OCI-LY7 (cell line): ENCODE data around the gene KLK10. TPM values are rescaled to one million over a fixed set of nuclear protein-coding genes. Genes with fewer than 3 reads are reported as not detected.

ENCODE experiments used
- BruUV-seq: library from RNA; stranded (reverse); fragments of 400-500 nt; replicated peaks from 2 replicates; lab custom pipeline; 2021; lab: Mats Ljungman, UMichigan
- CTCF ChIA-PET: fragments of 300-600 bp; sonication (Branson Sonifier 250); formaldehyde crosslinking; loops from one replicate; lab custom pipeline; 2022; ENCODE audit warnings: antibody characterized with exemption; ENCODE audit not compliant: unreplicated experiment; lab: Charles Lee
- POLR2A ChIA-PET: fragments of 300-600 bp; sonication (Branson Sonifier 250); formaldehyde crosslinking; loops from one replicate; lab custom pipeline; 2022; ENCODE audit warnings: antibody characterized with exemption; lab: Charles Lee
- DNase-seq: peaks from one replicate; pipeline ENCODE4 v3.0.0-alpha.2; 2015; ENCODE audit warnings: low spot score
- H2AFZ ChIP-seq: fragments of 200-600 bp; sonication (generic), shearing (Covaris generic); 2 replicates; pipeline ENCODE4 v1.6.1; 2014; ENCODE audit warnings: mild to moderate bottlenecking, antibody characterized with exemption, low read length, moderate library complexity
- H3K27ac ChIP-seq: fragments of 200-600 bp; sonication (generic); 2 replicates; pipeline ENCODE4 v1.5.1; 2014; ENCODE audit warnings: mixed run types, low read depth, mild to moderate bottlenecking, moderate library complexity, low read length, inconsistent platforms; ENCODE audit not compliant: poor library complexity, severe bottlenecking
- H3K36me3 ChIP-seq: fragments of 200-600 bp; sonication (generic); 2 replicates; pipeline ENCODE4 v1.6.1; 2014; ENCODE audit warnings: mild to moderate bottlenecking, antibody characterized with exemption, low read length, moderate library complexity, mixed read lengths; ENCODE audit not compliant: insufficient read depth
- H3K4me1 ChIP-seq: fragments of 200-600 bp; sonication (generic); 2 replicates; pipeline ENCODE4 v1.5.1; 2014; ENCODE audit warnings: mild to moderate bottlenecking, low read length; ENCODE audit not compliant: insufficient read depth, poor library complexity, severe bottlenecking
- H3K4me2 ChIP-seq: fragments of 200-600 bp; sonication (generic); 2 replicates; pipeline ENCODE4 v1.6.1; 2014; ENCODE audit warnings: mild to moderate bottlenecking, low read length
- H3K4me3 ChIP-seq: fragments of 200-600 bp; sonication (generic); 2 replicates; pipeline ENCODE4 v1.5.1; 2014; ENCODE audit warnings: mild to moderate bottlenecking, low read depth, low read length; ENCODE audit not compliant: poor library complexity, severe bottlenecking
- H3K79me2 ChIP-seq: fragments of 200-600 bp; sonication (generic); 2 replicates; pipeline ENCODE4 v1.6.1; 2016; ENCODE audit warnings: low read depth, mild to moderate bottlenecking, low read length, moderate library complexity, mixed read lengths; ENCODE audit not compliant: insufficient read depth
- H3K9me2 ChIP-seq: fragments of 200-600 bp; sonication (generic); 2 replicates; pipeline ENCODE4 v1.6.1; 2016; ENCODE audit warnings: mild to moderate bottlenecking, low read length, mixed read lengths; ENCODE audit not compliant: insufficient read depth
- H3K9me3 ChIP-seq: fragments of 200-600 bp; sonication (generic); 2 replicates; pipeline ENCODE4 v1.6.1; 2014; ENCODE audit warnings: mild to moderate bottlenecking, mixed run types, low read length, mixed read lengths
- H4K20me1 ChIP-seq: fragments of 200-600 bp; sonication (generic); 2 replicates; pipeline ENCODE4 v1.6.1; 2014; ENCODE audit warnings: mild to moderate bottlenecking, antibody characterized with exemption, low read length, moderate library complexity, mixed read lengths; ENCODE audit not compliant: insufficient read depth
- CTCF ChIP-seq: fragments of 200-600 bp; sonication (generic); conservative IDR thresholded peaks from 2 replicates; pipeline ENCODE4 v1.5.1; 2014; ENCODE audit warnings: mild to moderate bottlenecking, antibody characterized with exemption, low read length, moderate library complexity, mixed read lengths
- EZH2phosphoT487 ChIP-seq: fragments of 200-600 bp; sonication (generic); IDR thresholded peaks from 2 replicates; pipeline ENCODE4 v1.6.1; 2018; ENCODE audit warnings: low read depth, borderline replicate concordance, mild to moderate bottlenecking, mixed run types, antibody characterized with exemption, low read length, moderate library complexity, mixed read lengths
- intact Hi-C: fragments of 100-400 bp; cut with micrococcal nuclease; formaldehyde crosslinking; loops from one replicate; pipeline ENCODE4 v1.10.0; 2022; ENCODE audit not compliant: unreplicated experiment
- total RNA-seq, 2 experiments: library from RNA; depleted of rRNA in 1 of 2; stranded (reverse); fragments of >200 nt in 1 of 2; shearing (Covaris generic) in 1 of 2; gene quantifications; 2 replicates each; pipeline ENCODE4 v1.2.3, GENCODE V29; 2014 to 2022

Gene KLK10
- total RNA-seq, 2 experiments from 2014 or later, result not detected

DNA sequence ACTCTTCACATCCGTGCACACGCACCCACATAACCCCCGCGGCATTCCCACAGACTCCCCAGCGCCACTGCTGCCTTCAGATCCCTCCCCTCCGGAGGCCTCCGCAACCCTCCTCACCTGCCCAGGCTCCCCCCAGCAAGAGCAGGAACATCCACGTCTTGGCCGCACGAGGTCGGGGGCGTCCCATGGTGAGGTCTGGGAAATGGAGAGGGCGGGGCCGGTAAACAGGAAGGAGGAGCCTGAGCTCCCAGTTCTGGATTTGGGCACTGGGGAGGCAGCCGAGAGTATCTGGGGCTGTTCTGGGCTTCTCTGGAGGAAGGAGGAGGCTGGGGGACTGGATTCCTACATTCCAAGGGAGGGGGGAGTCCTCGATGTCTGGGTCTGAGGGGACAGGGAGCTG is 18.5 kb downstream of the KLK10 start:
- H3K79me2 ChIP-seq, result no peaks in the 10 kb centered on the region
- H3K36me3 ChIP-seq, result no peaks in the 10 kb centered on the region
- H3K9me2 ChIP-seq, result no peaks in the 10 kb centered on the region
- no peak overlapping the region for H2AFZ ChIP-seq
- intact Hi-C loops, result no loop called here
- no peaks in the 10 kb centered on the region for H3K9me3 ChIP-seq
- BruUV-seq, result no TSS peak
- DNase-seq, result no peak
- no peak overlapping the region for H3K4me3 ChIP-seq
- ChIA-PET CTCF (no interaction called here), POLR2A (no interaction called here)
- H3K4me2 ChIP-seq, result no peak overlapping the region
- no peaks in the 10 kb centered on the region for H3K4me1 ChIP-seq
- no peak overlapping the region for H3K27ac ChIP-seq
- no peaks in the 10 kb centered on the region for H4K20me1 ChIP-seq
- TF ChIP-seq CTCF (no peak), EZH2phosphoT487 (no peak)

GRCh38 chr19:51000426-51000825 is 19.1 kb downstream of the KLK10 start:
- no peak for DNase-seq
- H3K36me3 ChIP-seq, result no peaks in the 10 kb centered on the region
- no peaks in the 10 kb centered on the region for H3K9me2 ChIP-seq
- ChIA-PET POLR2A (no interaction called here), CTCF (no interaction called here)
- intact Hi-C loops, result no loop called here
- H3K27ac ChIP-seq, result no peak overlapping the region
- no peak overlapping the region for H3K4me3 ChIP-seq
- no peak overlapping the region for H2AFZ ChIP-seq
- no peaks in the 10 kb centered on the region for H3K79me2 ChIP-seq
- TF ChIP-seq EZH2phosphoT487, result no peak
- no peak for TF ChIP-seq CTCF
- no TSS peak for BruUV-seq
- no peak overlapping the region for H3K4me2 ChIP-seq
- no peaks in the 10 kb centered on the region for H3K9me3 ChIP-seq
- H3K4me1 ChIP-seq, result no peaks in the 10 kb centered on the region
- H4K20me1 ChIP-seq, result no peaks in the 10 kb centered on the region

DNA sequence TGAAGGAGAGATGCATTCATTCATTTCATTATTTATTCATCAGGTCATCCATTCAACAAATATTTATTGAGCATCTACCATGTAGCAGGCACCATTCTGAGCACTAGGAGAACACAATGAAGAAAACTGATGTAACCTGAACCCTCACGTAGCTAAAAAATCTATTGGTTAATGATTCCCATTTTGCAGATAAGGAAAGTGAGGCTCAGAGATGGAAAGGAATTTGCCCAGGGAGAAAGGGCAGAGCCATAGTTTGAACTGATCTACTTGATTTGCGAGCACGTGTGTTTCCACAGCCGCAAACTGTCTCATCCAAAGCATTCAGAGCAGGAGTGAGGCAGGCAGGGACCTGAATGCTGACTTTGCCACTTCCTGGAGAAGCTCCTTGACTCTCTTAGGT is 20.8 kb downstream of the KLK10 start:
- Histone ChIP-seq H3K4me2 (no peak overlapping the region), H3K79me2 (no peaks in the 10 kb centered on the region), H3K9me2 (no peaks in the 10 kb centered on the region), H3K36me3 (no peaks in the 10 kb centered on the region), H3K27ac (no peak overlapping the region), H3K9me3 (peaks cover 12% of the 10 kb centered on the region; the same call in 1 of the 2 replicates), H2AFZ (no peak overlapping the region), H3K4me3 (no peak overlapping the region), H3K4me1 (no peaks in the 10 kb centered on the region), H4K20me1 (no peaks in the 10 kb centered on the region)
- POLR2A ChIA-PET, result no interaction called here
- intact Hi-C loops, result no loop called here
- no peak for TF ChIP-seq CTCF
- no TSS peak for BruUV-seq
- DNase-seq, result no peak
- CTCF ChIA-PET, result no interaction called here
